Tibial nerve (tissue), 4 donors: Measurements from ENCODE around the gene RALGAPB.

Experiments
- EP300 ChIP-seq, 2 donors: sonication (generic); formaldehyde crosslinking; IDR thresholded peaks; one replicate each; pipeline ENCODE4 v1.6.1; 2017; ENCODE audit warnings: antibody characterized with exemption in 2 of 2, mild to moderate bottlenecking in 1 of 2
- POLR2A ChIP-seq, 2 donors: fragments of 450-650 bp; IDR thresholded peaks; one replicate each; pipeline ENCODE4 v1.6.1; 2017; ENCODE audit warnings: antibody characterized with exemption in 2 of 2, mild to moderate bottlenecking in 2 of 2, moderate library complexity in 2 of 2
- TF ChIP-seq, protein P1 (sequence below), 5 experiments: fragments of 200-600 bp in 3 of 5; fragments of 450-650 bp in 2 of 5; sonication (generic) in 3 of 5; IDR thresholded peaks; one replicate each; pipeline ENCODE4 v1.5.1; 2016 to 2019; ENCODE audit warnings: antibody characterized with exemption in 5 of 5, mild to moderate bottlenecking in 3 of 5, moderate library complexity in 2 of 5

DNA sequence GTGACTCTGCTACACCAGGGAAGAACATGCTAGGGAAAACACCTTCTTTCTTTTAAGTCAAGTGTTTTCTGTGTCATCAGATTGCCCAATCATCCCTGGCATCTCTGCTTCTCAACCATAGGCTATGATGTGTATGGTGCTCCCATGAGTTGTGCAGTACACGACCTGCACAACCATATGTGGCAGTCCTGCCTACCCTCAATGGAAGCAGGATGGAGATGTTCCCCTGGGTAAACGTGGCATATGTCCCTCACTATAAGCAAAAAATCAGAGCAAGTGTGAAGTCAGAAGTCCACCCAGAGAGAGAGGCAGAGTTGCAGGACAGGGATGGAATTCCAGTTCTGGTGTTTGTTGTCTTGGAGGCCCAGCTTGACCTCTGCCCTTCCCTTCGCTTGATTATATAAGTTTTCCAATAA is 27.3 kb upstream of the RALGAPB start:
- TF ChIP-seq POLR2A (IDR thresholded peaks at IDR 0.05) = no peak
- TF ChIP-seq, protein P1, sequence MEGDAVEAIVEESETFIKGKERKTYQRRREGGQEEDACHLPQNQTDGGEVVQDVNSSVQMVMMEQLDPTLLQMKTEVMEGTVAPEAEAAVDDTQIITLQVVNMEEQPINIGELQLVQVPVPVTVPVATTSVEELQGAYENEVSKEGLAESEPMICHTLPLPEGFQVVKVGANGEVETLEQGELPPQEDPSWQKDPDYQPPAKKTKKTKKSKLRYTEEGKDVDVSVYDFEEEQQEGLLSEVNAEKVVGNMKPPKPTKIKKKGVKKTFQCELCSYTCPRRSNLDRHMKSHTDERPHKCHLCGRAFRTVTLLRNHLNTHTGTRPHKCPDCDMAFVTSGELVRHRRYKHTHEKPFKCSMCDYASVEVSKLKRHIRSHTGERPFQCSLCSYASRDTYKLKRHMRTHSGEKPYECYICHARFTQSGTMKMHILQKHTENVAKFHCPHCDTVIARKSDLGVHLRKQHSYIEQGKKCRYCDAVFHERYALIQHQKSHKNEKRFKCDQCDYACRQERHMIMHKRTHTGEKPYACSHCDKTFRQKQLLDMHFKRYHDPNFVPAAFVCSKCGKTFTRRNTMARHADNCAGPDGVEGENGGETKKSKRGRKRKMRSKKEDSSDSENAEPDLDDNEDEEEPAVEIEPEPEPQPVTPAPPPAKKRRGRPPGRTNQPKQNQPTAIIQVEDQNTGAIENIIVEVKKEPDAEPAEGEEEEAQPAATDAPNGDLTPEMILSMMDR (IDR thresholded peaks at IDR 0.05) = no peak
- TF ChIP-seq EP300 (IDR thresholded peaks at IDR 0.05) = no peak
